GM21381 (cell line): Measurements from ENCODE around the gene GALNTL6.

Experiments used
- ATAC-seq: cut with Tn5 transposase; IDR thresholded peaks from one replicate; pipeline ENCODE4 v1.9.1; 2021; ENCODE audit warnings: mild to moderate bottlenecking, moderate library complexity; ENCODE audit not compliant: unreplicated experiment

The GALNTL6 gene

GRCh38 chr4:172099376-172099775 lies 286.2 kb downstream of the GALNTL6 start:
- ATAC-seq, result no peak

DNA sequence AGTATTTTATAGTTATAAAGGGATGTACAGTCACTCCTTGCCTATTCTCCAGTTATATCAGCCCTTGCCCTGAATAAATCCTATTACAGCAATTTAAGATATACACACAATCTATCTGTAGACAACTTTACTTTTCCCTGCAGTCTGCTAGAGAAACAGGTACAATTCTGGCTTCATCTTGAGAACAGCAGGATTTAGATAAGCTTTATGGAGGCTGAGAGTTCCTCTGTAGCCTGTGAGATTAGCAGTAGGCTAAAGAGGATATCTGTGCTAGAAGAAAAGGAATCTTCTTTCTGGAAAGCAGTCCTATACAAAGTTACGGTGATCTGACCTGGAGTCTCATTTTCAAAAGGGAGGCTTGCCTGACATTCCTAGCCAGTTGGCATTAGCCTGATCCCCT lies 290.3 kb downstream of the GALNTL6 start:
- ATAC-seq, result no peak

- no peak for ATAC-seq
These were observed 291.3 kb downstream of the GALNTL6 start for GRCh38 chr4:172104539-172104938.

DNA sequence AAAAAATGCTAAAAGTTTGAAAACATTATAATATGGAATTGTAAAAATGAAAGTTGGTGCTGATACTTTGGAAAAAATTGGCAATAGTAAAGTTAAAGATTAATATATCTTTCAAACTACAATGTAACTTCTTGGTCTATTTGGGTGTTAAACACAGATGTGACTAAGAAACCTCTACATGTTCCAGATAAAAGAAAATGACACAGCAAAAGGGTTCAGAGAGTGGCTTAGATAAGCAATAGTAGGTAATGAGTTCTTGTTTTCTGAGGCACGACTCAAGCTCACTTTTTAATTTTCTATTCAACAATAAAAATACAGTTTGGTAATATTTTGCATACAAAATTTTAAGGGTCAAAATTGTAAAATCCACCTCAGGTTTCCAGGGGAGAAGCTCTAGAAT lies 292.7 kb downstream of the GALNTL6 start:
- no peak for ATAC-seq

DNA sequence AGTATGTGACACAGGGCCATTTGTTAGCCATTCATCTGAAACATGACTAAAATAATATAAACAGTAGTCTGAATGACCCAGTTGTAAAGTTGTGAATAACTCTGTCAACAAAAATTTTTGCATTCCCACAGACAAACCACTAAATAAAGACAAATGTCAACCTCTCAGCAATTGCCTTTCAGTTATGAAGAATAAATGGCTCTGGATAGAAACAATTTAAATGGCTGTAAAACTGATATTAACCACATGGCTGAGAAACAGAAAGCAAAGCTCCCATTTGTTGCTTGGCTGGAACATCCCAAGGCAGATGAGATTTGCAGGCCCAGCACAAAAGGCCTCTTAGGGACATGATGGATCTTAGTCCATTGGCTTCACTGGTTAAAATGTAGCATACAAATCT lies 296.3 kb downstream of the GALNTL6 start:
- no peak for ATAC-seq

GRCh38 chr4:172124656-172125308 lies 311.6 kb downstream of the GALNTL6 start:
- no peak for ATAC-seq

GRCh38 chr4:172125443-172125842 lies 312.2 kb downstream of the GALNTL6 start:
- ATAC-seq, result no peak

GRCh38 chr4:172127168-172127567 lies 314.0 kb downstream of the GALNTL6 start:
- ATAC-seq, result no peak

- ATAC-seq, result no peak
These were observed 316.4 kb downstream of the GALNTL6 start for GRCh38 chr4:172129593-172129992.

DNA sequence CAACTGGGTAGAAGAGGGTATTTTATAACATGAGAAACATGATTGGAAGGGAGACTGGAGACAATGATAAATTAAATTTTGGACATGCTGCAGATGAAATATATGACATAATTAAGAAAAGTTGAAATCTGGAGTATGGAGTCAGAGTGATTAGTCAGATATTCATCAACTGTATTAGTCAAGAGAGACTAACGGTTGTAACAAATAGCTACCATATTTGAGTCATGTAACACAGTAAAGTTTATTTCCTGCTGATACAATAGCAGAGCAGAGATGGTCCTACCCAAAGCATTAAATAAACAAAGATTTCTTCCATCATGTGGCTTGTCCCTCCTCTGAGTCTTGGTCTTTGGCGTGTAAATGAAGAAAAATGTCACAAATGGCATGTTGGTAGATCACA lies 321.3 kb downstream of the GALNTL6 start:
- ATAC-seq, result no peak

DNA sequence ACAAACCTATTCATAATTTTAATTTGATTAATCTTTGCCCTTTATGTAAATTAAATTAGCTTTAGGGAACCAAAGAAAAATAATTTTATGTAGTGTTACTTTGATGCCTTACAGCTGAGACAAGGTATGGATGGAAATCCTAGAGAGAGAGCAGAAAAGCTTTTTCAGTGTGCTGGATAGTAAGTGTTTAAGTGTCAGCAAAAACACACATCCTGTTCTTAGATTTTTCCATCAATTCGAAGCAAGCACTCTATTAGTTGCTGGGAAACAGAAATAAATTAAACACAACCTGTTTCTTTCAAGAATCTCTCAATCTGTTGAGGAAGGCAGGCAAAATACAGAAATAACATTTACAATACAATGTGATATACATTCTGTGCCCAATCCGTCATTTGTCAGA lies 327.8 kb downstream of the GALNTL6 start:
- ATAC-seq, result no peak

DNA sequence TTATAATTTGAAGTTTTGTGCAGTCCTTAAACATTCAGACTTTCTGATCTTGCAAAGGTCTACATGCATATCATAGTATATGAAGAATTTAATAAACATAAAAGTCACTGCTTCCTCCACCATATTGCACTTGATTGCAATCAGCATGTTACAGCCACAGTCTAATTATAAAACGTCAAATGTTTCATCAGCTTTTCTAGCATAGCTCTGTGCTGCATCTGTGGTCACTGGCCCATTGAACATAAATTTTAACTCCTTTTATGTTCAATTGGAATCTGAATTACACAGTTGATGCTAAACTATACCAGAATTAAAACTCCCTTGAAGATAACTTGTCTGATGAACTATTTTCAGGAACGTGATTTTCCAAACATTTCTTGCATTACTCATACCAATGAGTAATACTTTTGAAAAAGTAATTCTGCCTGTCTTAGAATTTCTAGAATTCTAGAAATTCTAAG lies 329.1 kb downstream of the GALNTL6 start:
- no peak for ATAC-seq

- ATAC-seq, result no peak
These were observed 330.6 kb downstream of the GALNTL6 start for GRCh38 chr4:172143605-172144314.

- ATAC-seq, result no peak
These were observed 334.5 kb downstream of the GALNTL6 start for GRCh38 chr4:172147687-172148086.

DNA sequence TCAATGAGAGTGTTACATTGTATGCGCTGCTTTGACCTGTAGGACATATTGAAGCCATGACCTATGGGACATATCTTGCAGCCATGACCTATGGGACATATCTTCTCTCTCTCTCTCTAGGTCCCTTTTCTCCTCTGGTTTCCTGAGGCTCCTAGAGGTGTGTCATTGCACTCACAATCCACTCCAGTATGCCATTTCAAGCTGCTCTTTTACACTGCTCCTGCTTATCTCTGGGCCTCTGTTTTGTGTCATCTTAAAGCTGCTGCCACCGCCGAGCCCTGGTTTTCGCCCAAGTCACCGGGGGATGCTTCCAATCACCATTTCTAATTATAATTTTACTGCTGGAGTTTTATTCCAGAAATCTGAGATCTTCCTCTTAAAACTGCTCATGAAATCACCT lies 336.1 kb downstream of the GALNTL6 start:
- no peak for ATAC-seq

GRCh38 chr4:172152284-172152683 lies 339.1 kb downstream of the GALNTL6 start:
- ATAC-seq, result no peak

DNA sequence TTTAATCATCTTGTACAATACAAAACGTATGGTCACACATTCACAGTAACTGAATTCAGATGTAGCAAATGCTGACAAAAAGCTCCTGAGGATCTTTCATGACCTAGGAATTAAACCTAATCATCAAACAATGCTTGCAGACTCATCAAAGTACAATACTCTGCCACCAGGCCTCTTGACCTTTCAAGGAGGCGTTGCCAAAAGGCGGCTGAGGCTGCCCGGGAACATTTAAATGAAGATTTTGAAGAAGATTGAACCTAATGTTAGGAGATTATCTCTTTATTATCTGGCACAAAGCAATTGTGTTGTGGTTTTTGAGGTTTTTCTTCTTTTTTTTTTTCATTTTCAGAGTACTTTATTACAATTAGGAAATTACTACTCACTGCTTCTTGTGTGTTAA lies 340.5 kb downstream of the GALNTL6 start:
- ATAC-seq, result no peak

DNA sequence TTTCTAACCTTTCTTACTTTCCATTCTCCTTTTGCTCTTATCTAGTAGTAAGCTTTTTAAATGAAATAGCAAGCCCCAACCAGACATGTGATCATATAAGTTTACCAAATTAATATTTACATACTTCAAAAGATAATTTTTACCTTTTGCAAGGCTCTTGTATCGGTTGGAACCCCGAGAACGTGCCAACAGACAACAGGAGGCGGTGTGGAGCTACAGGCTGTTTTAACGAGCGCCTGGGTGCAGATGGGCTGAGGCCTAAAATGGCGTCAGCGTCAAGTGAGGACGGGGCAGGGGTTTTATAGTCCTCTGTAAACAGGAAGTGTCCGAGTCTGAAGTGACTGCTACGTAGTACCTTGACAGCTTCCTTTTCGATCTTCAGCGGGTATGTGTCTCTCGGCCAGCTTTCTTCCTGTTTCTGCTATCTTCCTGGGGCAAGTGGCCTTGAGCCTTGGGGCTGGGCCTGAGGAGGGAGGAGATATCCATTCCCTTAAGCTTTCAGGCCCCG lies 342.7 kb downstream of the GALNTL6 start:
- no peak for ATAC-seq

DNA sequence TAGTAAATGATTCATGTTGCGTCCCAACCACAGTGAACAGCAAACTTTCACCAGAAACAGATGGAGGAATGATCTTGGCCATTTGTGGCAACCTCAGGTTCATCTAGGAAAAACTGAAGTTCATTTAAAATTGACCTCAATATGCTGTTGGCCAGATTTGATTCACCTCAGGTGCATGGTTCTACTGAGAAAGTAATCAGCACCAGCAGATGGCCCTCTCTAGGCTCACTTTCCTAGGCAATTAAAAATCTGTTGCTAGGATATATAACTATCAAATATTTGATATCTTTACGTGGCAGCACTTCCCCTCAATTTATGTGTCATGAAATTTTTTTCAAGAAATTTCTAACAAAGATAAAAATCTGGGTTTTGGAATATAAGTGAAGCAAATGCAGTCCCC lies 344.7 kb downstream of the GALNTL6 start:
- no peak for ATAC-seq

- no peak for ATAC-seq
These were observed 350.0 kb downstream of the GALNTL6 start for GRCh38 chr4:172163215-172163614.

- ATAC-seq, result no peak
These were observed 355.7 kb downstream of the GALNTL6 start for GRCh38 chr4:172168888-172169287.

GRCh38 chr4:172169871-172170270 lies 356.7 kb downstream of the GALNTL6 start:
- ATAC-seq, result no peak
